ENCODE data around the gene GALNT14.

The GALNT14 gene

GRCh38 chr2:31047599-31047998, 90.6 kb downstream of the GALNT14 start:
- TF ChIP-seq GATA3 (IDR thresholded peaks at IDR 0.05; ENCODE audit: low read depth, low read length) (no peak), GATA2 (IDR thresholded peaks at IDR 0.05; ENCODE audit: low read depth, low read length) (no peak)

DNA sequence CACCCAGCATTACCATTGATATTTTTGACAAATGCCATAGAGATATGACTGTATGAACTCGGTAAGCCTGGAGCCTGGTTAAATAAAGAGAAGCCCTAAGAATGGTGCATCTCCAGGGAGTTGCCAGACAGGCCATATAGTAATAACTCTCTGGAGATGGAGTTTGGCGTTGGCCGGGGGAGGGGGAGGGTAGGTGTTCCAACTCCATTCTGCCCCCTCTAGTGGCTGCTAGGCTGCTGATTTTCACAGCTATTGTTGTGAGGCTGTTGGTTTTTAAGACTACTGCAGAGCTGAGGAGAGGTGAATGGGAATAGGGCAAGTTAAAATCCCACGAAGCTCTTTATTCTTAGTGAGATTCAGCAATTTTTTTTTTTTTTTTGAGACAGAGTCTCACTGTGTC, 99.9 kb downstream of the GALNT14 start:
- TF ChIP-seq GATA2 (IDR thresholded peaks at IDR 0.05; ENCODE audit: low read depth, low read length) (no peak), GATA3 (IDR thresholded peaks at IDR 0.05; ENCODE audit: low read depth, low read length) (no peak)

DNA sequence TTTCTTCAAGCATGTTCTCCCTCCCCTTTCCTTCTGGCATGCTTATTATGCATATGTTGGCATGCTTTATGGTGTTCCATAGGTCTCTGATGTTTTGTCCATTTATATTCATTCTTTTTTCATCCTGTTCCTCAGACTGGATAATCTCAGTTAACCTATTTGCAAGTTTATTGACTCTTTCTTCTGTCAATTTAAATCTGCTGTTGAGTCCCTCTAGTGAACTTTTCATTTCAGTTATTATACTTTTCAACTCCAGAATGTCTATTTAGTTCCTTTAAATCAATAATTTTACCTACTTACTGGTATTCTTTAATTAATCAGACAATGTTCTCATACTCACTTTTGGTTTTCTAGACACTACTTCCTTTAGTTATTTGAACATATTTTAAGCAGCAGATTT, 101.2 kb downstream of the GALNT14 start:
- TF ChIP-seq GATA3 (IDR thresholded peaks at IDR 0.05; ENCODE audit: low read depth, low read length) (no peak), GATA2 (IDR thresholded peaks at IDR 0.05; ENCODE audit: low read depth, low read length) (no peak)

GRCh38 chr2:31033032-31033431, 105.2 kb downstream of the GALNT14 start:
- no peak for TF ChIP-seq GATA2 (IDR thresholded peaks at IDR 0.05; ENCODE audit: low read depth, low read length)
- no peak for TF ChIP-seq GATA3 (IDR thresholded peaks at IDR 0.05; ENCODE audit: low read depth, low read length)

- TF ChIP-seq GATA3 (IDR thresholded peaks at IDR 0.05; ENCODE audit: low read depth, low read length) = no peak
- TF ChIP-seq GATA2 (IDR thresholded peaks at IDR 0.05; ENCODE audit: low read depth, low read length) = no peak
These were observed 105.8 kb downstream of the GALNT14 start for GRCh38 chr2:31032475-31032874.

GRCh38 chr2:31031132-31031706, 107.0 kb downstream of the GALNT14 start:
- TF ChIP-seq GATA3 (IDR thresholded peaks at IDR 0.05; ENCODE audit: low read depth, low read length) (no peak), GATA2 (IDR thresholded peaks at IDR 0.05; ENCODE audit: low read depth, low read length) (no peak)

DNA sequence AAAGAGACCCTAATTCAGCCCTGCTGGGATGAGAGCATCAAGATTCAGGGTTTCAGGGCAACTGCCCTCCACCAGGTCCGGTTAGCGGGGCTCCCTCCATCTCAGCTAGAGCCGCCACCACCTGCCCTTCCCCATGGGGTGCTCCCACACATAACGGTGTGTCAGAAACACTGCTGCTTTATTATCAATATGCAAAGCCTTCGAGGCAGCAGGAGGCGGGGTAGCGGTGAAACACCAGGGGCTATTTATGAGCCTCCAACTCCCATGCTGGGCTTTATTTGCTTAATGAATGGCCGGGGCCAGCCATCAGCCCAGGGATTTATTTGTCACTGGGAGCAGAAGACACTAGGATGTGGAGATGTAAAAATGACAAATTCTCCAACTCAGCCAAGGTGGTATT, 109.8 kb downstream of the GALNT14 start:
- no peak for TF ChIP-seq GATA3 (IDR thresholded peaks at IDR 0.05; ENCODE audit: low read depth, low read length)

- TF ChIP-seq GATA3 (IDR thresholded peaks at IDR 0.05; ENCODE audit: low read depth, low read length) (no peak), GATA2 (IDR thresholded peaks at IDR 0.05; ENCODE audit: low read depth, low read length) (no peak)
These were observed 110.7 kb downstream of the GALNT14 start for GRCh38 chr2:31027549-31027948.

DNA sequence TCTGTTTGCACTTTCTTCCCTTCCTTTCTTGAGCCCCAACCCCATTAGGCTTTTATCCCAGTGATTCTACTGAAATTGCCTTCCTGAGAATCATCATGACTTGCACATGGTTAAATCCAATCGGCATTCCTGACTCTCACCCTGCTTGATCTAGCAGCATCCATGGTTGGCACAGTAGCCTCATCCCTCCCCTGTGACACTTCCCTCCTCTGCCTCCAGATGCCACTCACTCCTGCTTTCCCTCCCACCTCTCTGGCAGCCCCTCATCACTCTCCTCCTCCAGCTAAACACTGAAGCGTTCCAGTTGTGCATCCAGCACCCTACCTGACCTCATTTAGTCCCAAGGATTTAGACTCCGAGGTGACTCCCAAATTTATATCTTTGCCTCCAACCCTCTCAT, 114.7 kb downstream of the GALNT14 start:
- no peak for TF ChIP-seq GATA3 (IDR thresholded peaks at IDR 0.05; ENCODE audit: low read depth, low read length)
- no peak for TF ChIP-seq GATA2 (IDR thresholded peaks at IDR 0.05; ENCODE audit: low read depth, low read length)

DNA sequence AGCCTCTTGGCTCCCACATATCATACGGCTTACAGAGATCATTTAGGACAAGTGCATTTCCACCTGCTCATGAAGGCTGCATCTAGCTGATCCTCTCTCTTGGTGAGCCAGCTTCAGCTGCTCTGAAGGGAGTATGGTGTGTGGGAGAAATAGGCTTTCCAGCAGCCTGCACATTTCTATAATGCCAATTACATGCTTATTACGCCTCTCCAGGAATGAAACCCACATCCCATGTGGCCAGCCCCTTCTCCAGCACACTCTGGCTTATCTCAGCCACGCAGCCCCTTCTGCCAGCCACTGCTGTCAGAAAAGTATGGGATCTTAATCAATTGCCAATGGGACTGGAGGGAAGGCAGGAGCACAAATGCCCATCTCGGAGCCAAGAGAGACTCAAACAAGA, 117.5 kb downstream of the GALNT14 start:
- TF ChIP-seq GATA3 (IDR thresholded peaks at IDR 0.05; ENCODE audit: low read depth, low read length) (no peak), GATA2 (IDR thresholded peaks at IDR 0.05; ENCODE audit: low read depth, low read length) (no peak)

GRCh38 chr2:31018280-31018679, 120.0 kb downstream of the GALNT14 start:
- TF ChIP-seq GATA2 (IDR thresholded peaks at IDR 0.05; ENCODE audit: low read depth, low read length) (no peak), GATA3 (IDR thresholded peaks at IDR 0.05; ENCODE audit: low read depth, low read length) (no peak)

DNA sequence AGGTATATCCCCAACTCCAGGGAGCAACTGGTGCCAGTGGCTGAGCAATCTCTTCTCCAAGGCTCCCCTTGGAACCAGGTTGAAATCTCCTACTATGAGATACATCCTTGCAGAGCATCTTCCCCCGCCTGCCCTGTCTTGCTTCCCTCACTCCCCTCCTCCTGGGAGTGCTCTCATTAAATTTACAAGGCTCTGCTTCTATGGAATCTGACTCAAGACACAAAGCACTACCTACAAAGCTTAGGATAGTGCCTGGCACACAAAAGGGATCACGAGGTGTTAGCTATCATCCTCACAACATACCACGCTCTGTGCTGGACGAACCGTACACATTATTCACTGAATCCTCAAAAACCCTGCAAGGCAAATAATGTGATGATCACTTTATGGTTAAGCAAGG, 121.6 kb downstream of the GALNT14 start:
- no peak for TF ChIP-seq GATA3 (IDR thresholded peaks at IDR 0.05; ENCODE audit: low read depth, low read length)
- TF ChIP-seq GATA2 (IDR thresholded peaks at IDR 0.05; ENCODE audit: low read depth, low read length) = no peak

DNA sequence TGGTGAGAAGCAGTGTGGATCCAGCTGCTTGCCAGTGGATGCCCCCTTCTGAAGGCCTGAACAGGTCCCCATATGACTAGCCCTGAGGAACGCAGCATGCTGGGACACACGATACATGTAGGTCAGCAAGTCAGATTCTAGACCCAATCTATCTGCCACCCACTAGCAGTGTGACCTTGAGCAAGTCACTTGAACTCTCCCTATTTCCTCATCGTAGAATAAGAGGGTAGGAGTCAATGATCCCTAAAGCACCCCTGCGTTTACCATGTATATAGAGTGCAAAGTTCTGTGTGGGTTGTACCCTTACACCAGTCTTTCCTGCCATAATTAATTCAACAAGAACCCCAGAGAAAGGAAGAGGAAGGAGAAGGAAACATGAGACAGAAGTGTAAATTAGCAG, 123.7 kb downstream of the GALNT14 start:
- TF ChIP-seq GATA2 (IDR thresholded peaks at IDR 0.05; ENCODE audit: low read depth, low read length) = no peak
- TF ChIP-seq GATA3 (IDR thresholded peaks at IDR 0.05; ENCODE audit: low read depth, low read length) = no peak

DNA sequence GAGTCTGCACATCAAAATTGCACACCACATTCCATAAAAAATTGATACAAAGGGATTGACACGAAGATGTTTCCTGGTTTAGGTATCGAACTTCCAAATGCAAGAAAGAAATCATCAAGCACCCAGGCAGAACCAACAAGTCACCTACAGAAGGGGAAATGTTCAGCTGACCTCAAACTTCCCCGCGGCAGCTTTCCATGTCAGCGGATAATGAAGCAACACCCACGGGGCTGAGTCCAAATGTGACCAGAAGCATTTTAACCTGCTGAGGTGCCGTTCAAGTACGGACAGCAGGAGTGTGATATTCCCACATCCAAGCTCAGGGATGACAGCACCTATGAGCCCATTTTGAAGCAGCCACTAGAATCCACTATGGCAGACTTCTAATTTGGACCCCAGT, 124.9 kb downstream of the GALNT14 start:
- no peak for TF ChIP-seq GATA2 (IDR thresholded peaks at IDR 0.05; ENCODE audit: low read depth, low read length)
- TF ChIP-seq GATA3 (IDR thresholded peaks at IDR 0.05; ENCODE audit: low read depth, low read length) = no peak

DNA sequence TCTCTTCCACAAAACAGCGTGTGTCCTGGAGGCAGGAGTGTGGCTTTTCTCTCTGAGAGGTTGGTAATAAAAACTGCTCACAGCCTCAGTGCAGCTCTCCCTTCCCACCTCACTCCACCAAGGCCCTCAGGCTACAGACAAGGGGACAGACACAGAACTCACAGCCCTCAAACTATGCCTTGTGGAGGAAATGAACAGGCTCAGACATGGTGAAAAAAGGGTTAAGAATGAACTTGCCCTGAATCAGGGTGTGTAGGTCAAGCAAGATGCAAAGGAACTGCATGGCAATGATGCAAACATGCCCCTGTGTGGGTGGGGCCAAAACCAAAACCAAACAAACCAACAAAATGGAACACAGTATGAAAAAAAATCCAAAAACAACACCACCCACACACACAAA, 125.8 kb downstream of the GALNT14 start:
- no peak for TF ChIP-seq GATA2 (IDR thresholded peaks at IDR 0.05; ENCODE audit: low read depth, low read length)

DNA sequence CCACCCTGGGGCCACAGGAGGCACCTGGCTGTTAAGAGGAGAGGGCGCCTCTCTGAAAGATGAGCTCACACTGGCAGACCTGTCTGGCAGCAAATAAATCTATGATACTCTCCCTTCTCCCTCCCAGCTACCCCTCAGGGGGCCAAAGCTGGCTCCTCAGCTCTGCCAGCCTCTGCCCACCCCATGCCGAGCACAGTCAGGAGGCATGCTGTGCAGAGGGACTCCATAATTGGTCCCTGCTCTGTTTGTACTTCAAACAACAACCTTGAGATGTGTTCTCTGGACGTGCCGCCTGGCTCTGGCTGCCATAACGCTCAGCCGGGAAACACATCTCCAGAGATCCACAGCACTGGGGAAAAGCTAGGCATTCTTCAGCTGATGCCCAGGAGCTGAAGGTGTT, 126.7 kb downstream of the GALNT14 start:
- TF ChIP-seq GATA2 (IDR thresholded peaks at IDR 0.05; ENCODE audit: low read depth, low read length) (no peak), GATA3 (IDR thresholded peaks at IDR 0.05; ENCODE audit: low read depth, low read length) (no peak)
